Activated CD4-positive, alpha-beta T cell treated with anti-CD3 and anti-CD28 coated beads for 48 hours (primary cell): Measurements from ENCODE around the gene CUL1.

Experiments
- DNase-seq: peaks from one replicate; pipeline ENCODE4 v3.0.0-alpha.2; 2020

Gene CUL1

GRCh38 chr7:148772297-148773089 is 73.8 kb downstream of the CUL1 start:
- DNase-seq, result peak; percentile 51

GRCh38 chr7:148773334-148773733 is 74.6 kb downstream of the CUL1 start:
- peak; percentile 24 for DNase-seq

GRCh38 chr7:148774471-148774870 is 75.8 kb downstream of the CUL1 start:
- no peak for DNase-seq

- DNase-seq, result no peak
Observed at GRCh38 chr7:148782757-148783456, 84.2 kb downstream of the CUL1 start.

- no peak for DNase-seq
Observed at GRCh38 chr7:148783801-148784527, 85.3 kb downstream of the CUL1 start.

GRCh38 chr7:148787571-148788295 is 89.0 kb downstream of the CUL1 start:
- no peak for DNase-seq

- no peak for DNase-seq
Observed at GRCh38 chr7:148789220-148789619, 90.5 kb downstream of the CUL1 start.

GRCh38 chr7:148790131-148790726 is 91.5 kb downstream of the CUL1 start:
- DNase-seq, result no peak

GRCh38 chr7:148790850-148791249 is 92.1 kb downstream of the CUL1 start:
- DNase-seq, result no peak

- no peak for DNase-seq
Observed at GRCh38 chr7:148791546-148791945, 92.8 kb downstream of the CUL1 start.

GRCh38 chr7:148793590-148793989 is 94.9 kb downstream of the CUL1 start:
- no peak for DNase-seq

- DNase-seq, result no peak
Observed at GRCh38 chr7:148794476-148794875, 95.8 kb downstream of the CUL1 start.

- no peak for DNase-seq
Observed at GRCh38 chr7:148796841-148797240, 98.1 kb downstream of the CUL1 start.

- no peak for DNase-seq
Observed at GRCh38 chr7:148799893-148800555, 101.3 kb downstream of the CUL1 start.

GRCh38 chr7:148800677-148801076 is 102.0 kb downstream of the CUL1 start:
- DNase-seq, result no peak

- DNase-seq, result no peak
Observed at GRCh38 chr7:148802101-148802493, 103.4 kb downstream of the CUL1 start.

GRCh38 chr7:148803094-148803493 is 104.4 kb downstream of the CUL1 start:
- DNase-seq, result no peak

GRCh38 chr7:148804343-148805235 is 105.9 kb downstream of the CUL1 start:
- DNase-seq, result no peak

- no peak for DNase-seq
Observed at GRCh38 chr7:148806187-148806586, 107.5 kb downstream of the CUL1 start.

- no peak for DNase-seq
Observed at GRCh38 chr7:148807436-148807835, 108.7 kb downstream of the CUL1 start.

- DNase-seq, result no peak
Observed at GRCh38 chr7:148809856-148810255, 111.2 kb downstream of the CUL1 start.
